ENCODE results near the gene EHBP1L1.

- TF ChIP-seq EZH2 (IDR thresholded peaks at IDR 0.05): no peak
- TF ChIP-seq EZH2phosphoT487 (IDR thresholded peaks at IDR 0.05): no peak
These were observed 27.5 kb upstream of the EHBP1L1 start for GRCh38 chr11:65548395-65548794.

Data from neural progenitor cell (in vitro differentiated cells).